ENCODE measurements around the gene USP8. TPM values are rescaled to one million over a fixed set of nuclear protein-coding genes. Genes with fewer than 3 reads are reported as not detected.

The USP8 gene
- total RNA-seq, 4 donors from 2014 or later: 30.8 to 49.3 (median 46.8) TPM

- H3K36me3 ChIP-seq: peaks cover 0 to 45% of the 10 kb centered on the region in 2 donors
- no peaks in the 10 kb centered on the region for H3K9me3 ChIP-seq
- no peak for ATAC-seq
- no peaks in the 10 kb centered on the region for H3K4me1 ChIP-seq
- DNase-seq: no peak
- TF ChIP-seq, protein P1, sequence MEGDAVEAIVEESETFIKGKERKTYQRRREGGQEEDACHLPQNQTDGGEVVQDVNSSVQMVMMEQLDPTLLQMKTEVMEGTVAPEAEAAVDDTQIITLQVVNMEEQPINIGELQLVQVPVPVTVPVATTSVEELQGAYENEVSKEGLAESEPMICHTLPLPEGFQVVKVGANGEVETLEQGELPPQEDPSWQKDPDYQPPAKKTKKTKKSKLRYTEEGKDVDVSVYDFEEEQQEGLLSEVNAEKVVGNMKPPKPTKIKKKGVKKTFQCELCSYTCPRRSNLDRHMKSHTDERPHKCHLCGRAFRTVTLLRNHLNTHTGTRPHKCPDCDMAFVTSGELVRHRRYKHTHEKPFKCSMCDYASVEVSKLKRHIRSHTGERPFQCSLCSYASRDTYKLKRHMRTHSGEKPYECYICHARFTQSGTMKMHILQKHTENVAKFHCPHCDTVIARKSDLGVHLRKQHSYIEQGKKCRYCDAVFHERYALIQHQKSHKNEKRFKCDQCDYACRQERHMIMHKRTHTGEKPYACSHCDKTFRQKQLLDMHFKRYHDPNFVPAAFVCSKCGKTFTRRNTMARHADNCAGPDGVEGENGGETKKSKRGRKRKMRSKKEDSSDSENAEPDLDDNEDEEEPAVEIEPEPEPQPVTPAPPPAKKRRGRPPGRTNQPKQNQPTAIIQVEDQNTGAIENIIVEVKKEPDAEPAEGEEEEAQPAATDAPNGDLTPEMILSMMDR (IDR thresholded peaks at IDR 0.05 in 4 of 5, conservative IDR thresholded peaks at IDR 0.05 in 1 of 5): no peak
- no peak for TF ChIP-seq POLR2A (IDR thresholded peaks at IDR 0.05)
- in situ Hi-C loops (cut with MboI; ENCODE audit: low sequenced_read_pairs in 4 of 4): no loop called here
- no peak overlapping the region for H3K27ac ChIP-seq
- intact Hi-C loops (cut with DNase I; ENCODE audit: low total_unique reads): loop anchor here (10.0 kb wide), 1 partner anchor 68 kb away; no protein-coding TSS in a partner anchor
- H3K4me3 ChIP-seq: no peak overlapping the region
- H3K27me3 ChIP-seq: no peaks in the 10 kb centered on the region
Measured at GRCh38 chr15:50562735-50563640, 138.8 kb downstream of the USP8 start.

GRCh38 chr15:50563756-50564155, 139.6 kb downstream of the USP8 start:
- H3K4me1 ChIP-seq: no peaks in the 10 kb centered on the region
- H3K27ac ChIP-seq: no peak overlapping the region
- in situ Hi-C loops (cut with MboI; ENCODE audit: low sequenced_read_pairs in 4 of 4): no loop called here
- H3K9me3 ChIP-seq: no peaks in the 10 kb centered on the region
- intact Hi-C loops (cut with DNase I; ENCODE audit: low total_unique reads): loop anchor here (10.0 kb wide), 1 partner anchor 69 kb away; no protein-coding TSS in a partner anchor
- H3K4me3 ChIP-seq: no peak overlapping the region
- no peak for ATAC-seq
- H3K27me3 ChIP-seq: no peaks in the 10 kb centered on the region
- TF ChIP-seq POLR2A (IDR thresholded peaks at IDR 0.05): no peak
- TF ChIP-seq, protein P1 (IDR thresholded peaks at IDR 0.05 in 4 of 5, conservative IDR thresholded peaks at IDR 0.05 in 1 of 5): no peak
- no peak for DNase-seq
- peaks cover 0 to 51% of the 10 kb centered on the region in 2 donors for H3K36me3 ChIP-seq

Other genes starting within 250 kb of the USP8 start
- gene SLC27A2, start 242.2 kb upstream of the USP8 start, total RNA-seq: under 1 TPM in 3 of 4 donors, not detected in 1; 0.29 to 0.69 (median 0.46) TPM
- under 1 TPM in 2 of 4 donors, not detected in 2; 0.09 to 0.20 TPM for gene HDC, start 158.7 kb upstream of the USP8 start, total RNA-seq
- 10 to 100 TPM in 1 of 4 donors, 1 to 10 TPM in 3; 7.4 to 11.5 (median 8.7) TPM for gene GABPB1, start 69.2 kb upstream of the USP8 start, total RNA-seq
- under 1 TPM in 1 of 4 donors, not detected in 3; 0.71 TPM for gene USP50, start 122.3 kb downstream of the USP8 start, total RNA-seq

Data from gastrocnemius medialis (tissue), 4 donors.